Hematopoietic multipotent progenitor cell treated with erythropoietin and hydrocortisone succinate and interleukin-3 and kit ligand, for 8 days (in vitro differentiated cells): ENCODE results near the gene ALK.

Experiments used
- DNase-seq: peaks from one replicate; pipeline ENCODE4 v3.0.0-alpha.2; 2015

The ALK gene

GRCh38 chr2:29921560-29921915 lies at the start of gene ALK:
Gene ALK, minus strand, starts transcription at chr2:29921586. Its CDS starts 927 bp downstream, at chr2:29920659.
- DNase-seq = peak; percentile 85

GRCh38 chr2:29966266-29966665 lies 44.9 kb upstream of the ALK start:
- no peak for DNase-seq

GRCh38 chr2:29963972-29964570 lies 42.7 kb upstream of the ALK start:
- no peak for DNase-seq

- DNase-seq = no peak
These were observed 41.5 kb upstream of the ALK start for GRCh38 chr2:29962922-29963321.

- no peak for DNase-seq
These were observed 32.9 kb upstream of the ALK start for GRCh38 chr2:29954316-29954715.

GRCh38 chr2:29952973-29953372 lies 31.6 kb upstream of the ALK start:
- no peak for DNase-seq

GRCh38 chr2:29951576-29951975 lies 30.2 kb upstream of the ALK start:
- no peak for DNase-seq

- DNase-seq = no peak
These were observed 29.1 kb upstream of the ALK start for GRCh38 chr2:29950481-29950880.

GRCh38 chr2:29949042-29949441 lies 27.7 kb upstream of the ALK start:
- DNase-seq = no peak

GRCh38 chr2:29946505-29946904 lies 25.1 kb upstream of the ALK start:
- DNase-seq = no peak

GRCh38 chr2:29942711-29943110 lies 21.3 kb upstream of the ALK start:
- no peak for DNase-seq

- no peak for DNase-seq
These were observed 19.3 kb upstream of the ALK start for GRCh38 chr2:29940706-29941105.

- no peak for DNase-seq
These were observed 14.6 kb upstream of the ALK start for GRCh38 chr2:29936020-29936419.

GRCh38 chr2:29931818-29932217 lies 10.4 kb upstream of the ALK start:
- no peak for DNase-seq

- peak; percentile 78 for DNase-seq
These were observed 1.8 kb upstream of the ALK start for GRCh38 chr2:29923110-29923721.

GRCh38 chr2:29922605-29923004 lies 1.2 kb upstream of the ALK start:
- DNase-seq = no peak

GRCh38 chr2:29920631-29921559 lies 491 bp downstream of the ALK start:
- DNase-seq = no peak

- peak; percentile 27 for DNase-seq
These were observed 1.2 kb downstream of the ALK start for GRCh38 chr2:29920130-29920577.

GRCh38 chr2:29918941-29919340 lies 2.4 kb downstream of the ALK start:
- no peak for DNase-seq

- no peak for DNase-seq
These were observed 3.6 kb downstream of the ALK start for GRCh38 chr2:29917781-29918180.

GRCh38 chr2:29916571-29916970 lies 4.8 kb downstream of the ALK start:
- no peak for DNase-seq

- DNase-seq = no peak
These were observed 10.4 kb downstream of the ALK start for GRCh38 chr2:29910960-29911359.

GRCh38 chr2:29910465-29910864 lies 10.9 kb downstream of the ALK start:
- DNase-seq = no peak

GRCh38 chr2:29902356-29902755 lies 19.0 kb downstream of the ALK start:
- DNase-seq = no peak
